Peyer's patch (tissue), 4 donors: ENCODE data around the gene PLK3. TPM values are rescaled to one million over a fixed set of nuclear protein-coding genes. Genes with fewer than 3 reads are reported as not detected.
A peak's percentile ranks its signal among the peaks of the same experiment; 100 is the strongest.

Experiments
- DNase-seq, 3 donors: peaks; one replicate each; pipeline ENCODE4 v3.0.0-alpha.2; 2017 to 2019
- H3K27ac ChIP-seq, 4 donors: fragments of 200-600 bp; sonication (generic); one replicate each; pipeline ENCODE4 v1.5.1; 2016 to 2019
- H3K27me3 ChIP-seq, 2 donors: fragments of 200-600 bp; sonication (generic); one replicate each; pipeline ENCODE4 v1.5.1; 2019
- H3K36me3 ChIP-seq, 3 donors: fragments of 200-600 bp; sonication (generic); one replicate each; pipeline ENCODE4 v1.5.1; 2016 to 2019
- H3K4me1 ChIP-seq, 4 donors: fragments of 200-600 bp; sonication (generic); one replicate each; pipeline ENCODE4 v1.5.1; 2016 to 2019
- H3K4me3 ChIP-seq, 4 donors: fragments of 200-600 bp; sonication (generic); 1 replicate in 3 of 4; 2 replicates in 1 of 4; pipeline ENCODE4 v1.5.1; 2016 to 2019; ENCODE audit warnings: mild to moderate bottlenecking in 1 of 4
- H3K9me3 ChIP-seq, 4 donors: fragments of 200-600 bp; sonication (generic); one replicate each; pipeline ENCODE4 v1.5.1; 2016 to 2019; ENCODE audit warnings: mild to moderate bottlenecking in 1 of 4
- CTCF ChIP-seq, 6 experiments: fragments of 450-650 bp in 4 of 6; fragments of 200-600 bp in 2 of 6; sonication (generic) in 1 of 6; IDR thresholded peaks; one replicate each; pipeline ENCODE4 v1.5.1; 2017 to 2019; ENCODE audit warnings: antibody characterized with exemption in 6 of 6, mild to moderate bottlenecking in 3 of 6, moderate library complexity in 1 of 6
- POLR2A ChIP-seq, 2 donors: fragments of 450-650 bp; IDR thresholded peaks; one replicate each; pipeline ENCODE4 v1.5.1; 2017; ENCODE audit warnings: antibody characterized with exemption in 2 of 2, mild to moderate bottlenecking in 2 of 2, moderate library complexity in 2 of 2
- total RNA-seq, 4 donors: library from RNA; depleted of rRNA; stranded (reverse); fragments of >200 nt; gene quantifications; one replicate each; pipeline ENCODE4 v1.1.0, GENCODE V29; 2016

PLK3 gene
- total RNA-seq, 4 donors from 2014 or later, result 7.7 to 28.1 (median 23.5) TPM

DNA sequence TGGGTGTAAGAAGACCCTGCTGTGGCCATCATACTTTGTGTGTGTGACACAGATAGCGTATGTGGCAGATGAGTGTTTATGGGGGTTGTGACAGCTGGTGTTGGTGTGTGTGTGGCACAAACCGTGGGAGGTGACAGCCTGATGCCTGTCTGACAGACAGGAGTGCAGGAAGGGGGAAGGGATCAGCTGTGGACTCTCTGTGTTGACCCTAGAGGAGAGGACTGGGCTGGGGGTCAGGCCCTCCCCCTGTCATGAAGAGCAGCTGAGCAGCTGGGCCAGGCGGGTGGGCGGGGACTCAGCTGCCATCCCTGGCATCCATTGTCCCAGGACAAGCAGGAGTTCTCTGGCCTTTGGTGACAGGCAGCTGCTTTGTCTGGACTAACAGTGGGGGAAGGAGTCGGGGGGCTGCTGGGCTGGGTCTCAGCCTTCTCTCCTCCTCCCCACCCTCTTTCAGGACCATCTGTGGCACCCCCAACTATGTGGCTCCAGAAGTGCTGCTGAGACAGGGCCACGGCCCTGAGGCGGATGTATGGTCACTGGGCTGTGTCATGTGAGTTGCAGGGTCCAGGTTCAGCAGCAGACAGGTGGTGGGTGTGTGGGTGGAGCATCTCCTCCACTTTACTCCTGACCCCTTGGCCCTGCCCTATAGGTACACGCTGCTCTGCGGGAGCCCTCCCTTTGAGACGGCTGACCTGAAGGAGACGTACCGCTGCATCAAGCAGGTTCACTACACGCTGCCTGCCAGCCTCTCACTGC is 2.3 kb downstream of the PLK3 start:
- H3K9me3 ChIP-seq, result no peaks in the 10 kb centered on the region
- no peaks in the 10 kb centered on the region for H3K27me3 ChIP-seq
- TF ChIP-seq CTCF (IDR thresholded peaks at IDR 0.05) (no peak), POLR2A (IDR thresholded peaks at IDR 0.05) (no peak)
- H3K4me3 ChIP-seq, result peak overlapping the region; percentile 66 to 89 (median 75)
- peaks cover 12 to 46% (median 22%) of the 10 kb centered on the region in 4 donors for H3K4me1 ChIP-seq
- H3K27ac ChIP-seq, result peak overlapping the region; percentile 43 to 98 (median 74)
- peaks cover 0 to 34% (median 0%) of the 10 kb centered on the region in 3 donors for H3K36me3 ChIP-seq
- DNase-seq, result peak; percentile 49 to 55 (median 53)

GRCh38 chr1:44803062-44803311 is 2.8 kb downstream of the PLK3 start:
- DNase-seq, result peak in 1 of 3 donors; percentile 41
- Histone ChIP-seq H3K9me3 (no peaks in the 10 kb centered on the region), H3K4me1 (peaks cover 13 to 51% (median 27%) of the 10 kb centered on the region in 4 donors), H3K27me3 (no peaks in the 10 kb centered on the region), H3K36me3 (peaks cover 0 to 34% (median 0%) of the 10 kb centered on the region in 3 donors), H3K27ac (peak overlapping the region in 3 of 4 donors; percentile 43 to 98 (median 92)), H3K4me3 (peak overlapping the region in 1 of 4 donors; percentile 89)
- TF ChIP-seq POLR2A (IDR thresholded peaks at IDR 0.05), result no peak
- TF ChIP-seq CTCF (IDR thresholded peaks at IDR 0.05), result no peak

DNA sequence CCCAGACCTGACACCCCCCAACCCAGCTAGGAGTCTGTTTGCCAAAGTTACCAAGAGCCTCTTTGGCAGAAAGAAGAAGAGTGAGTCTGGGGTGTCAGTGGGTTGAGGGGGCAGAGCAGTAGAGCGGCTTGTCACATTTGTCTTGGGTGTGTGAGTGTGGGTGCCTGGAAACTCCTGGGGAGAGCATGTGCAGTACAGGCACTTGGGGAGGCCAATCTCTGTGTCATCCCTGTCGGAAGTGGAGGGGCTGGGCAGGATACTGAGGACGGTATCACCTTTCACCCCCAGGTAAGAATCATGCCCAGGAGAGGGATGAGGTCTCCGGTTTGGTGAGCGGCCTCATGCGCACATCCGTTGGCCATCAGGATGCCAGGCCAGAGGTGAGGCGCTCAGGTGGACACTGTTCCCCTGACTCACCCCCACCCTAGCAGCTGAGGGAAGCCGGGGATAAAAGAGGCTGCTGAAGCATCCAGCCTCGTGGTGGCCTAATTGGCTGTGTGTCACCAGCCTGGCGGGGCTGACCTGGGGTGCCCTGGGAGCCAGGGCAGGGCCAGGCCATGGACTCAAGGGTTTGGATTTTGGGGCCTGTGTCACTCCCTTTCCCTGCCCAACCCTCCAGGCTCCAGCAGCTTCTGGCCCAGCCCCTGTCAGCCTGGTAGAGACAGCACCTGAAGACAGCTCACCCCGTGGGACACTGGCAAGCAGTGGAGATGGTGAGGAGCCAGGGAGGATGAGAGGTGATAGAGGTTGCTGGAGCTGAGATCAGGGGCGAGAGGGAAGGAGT is 3.3 kb downstream of the PLK3 start:
- no peaks in the 10 kb centered on the region for H3K9me3 ChIP-seq
- peaks cover 13 to 56% (median 32%) of the 10 kb centered on the region in 4 donors for H3K4me1 ChIP-seq
- no peaks in the 10 kb centered on the region for H3K27me3 ChIP-seq
- H3K4me3 ChIP-seq, result no peak overlapping the region
- peak overlapping the region in 2 of 4 donors; percentile 43 to 98 for H3K27ac ChIP-seq
- no peak for TF ChIP-seq POLR2A (IDR thresholded peaks at IDR 0.05)
- no peak for TF ChIP-seq CTCF (IDR thresholded peaks at IDR 0.05)
- DNase-seq, result peak in 2 of 3 donors; percentile 47 to 48
- peaks cover 0 to 34% (median 0%) of the 10 kb centered on the region in 3 donors for H3K36me3 ChIP-seq

DNA sequence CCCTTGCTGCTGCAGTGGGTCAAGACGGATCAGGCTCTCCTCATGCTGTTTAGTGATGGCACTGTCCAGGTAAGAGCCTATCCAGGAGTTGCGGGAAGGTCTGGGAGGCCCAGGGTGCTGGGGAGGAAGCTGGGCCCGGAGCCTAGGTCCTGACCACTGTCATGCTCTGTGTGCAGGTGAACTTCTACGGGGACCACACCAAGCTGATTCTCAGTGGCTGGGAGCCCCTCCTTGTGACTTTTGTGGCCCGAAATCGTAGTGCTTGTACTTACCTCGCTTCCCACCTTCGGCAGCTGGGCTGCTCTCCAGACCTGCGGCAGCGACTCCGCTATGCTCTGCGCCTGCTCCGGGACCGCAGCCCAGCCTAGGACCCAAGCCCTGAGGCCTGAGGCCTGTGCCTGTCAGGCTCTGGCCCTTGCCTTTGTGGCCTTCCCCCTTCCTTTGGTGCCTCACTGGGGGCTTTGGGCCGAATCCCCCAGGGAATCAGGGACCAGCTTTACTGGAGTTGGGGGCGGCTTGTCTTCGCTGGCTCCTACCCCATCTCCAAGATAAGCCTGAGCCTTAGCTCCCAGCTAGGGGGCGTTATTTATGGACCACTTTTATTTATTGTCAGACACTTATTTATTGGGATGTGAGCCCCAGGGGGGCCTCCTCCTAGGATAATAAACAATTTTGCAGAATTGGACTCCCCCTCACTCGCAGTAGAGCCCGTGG is 5.3 kb downstream of the PLK3 start:
- Histone ChIP-seq H3K27me3 (no peaks in the 10 kb centered on the region), H3K27ac (peak overlapping the region; percentile 21 to 98 (median 96)), H3K9me3 (no peaks in the 10 kb centered on the region), H3K4me3 (no peak overlapping the region), H3K36me3 (peaks cover 0 to 34% (median 0%) of the 10 kb centered on the region in 3 donors), H3K4me1 (peaks cover 13 to 65% (median 52%) of the 10 kb centered on the region in 4 donors)
- TF ChIP-seq CTCF (IDR thresholded peaks at IDR 0.05) (no peak), POLR2A (IDR thresholded peaks at IDR 0.05) (no peak)
- peak in 2 of 3 donors; percentile 45 to 46 for DNase-seq

GRCh38 chr1:44806025-44806703 is 6.0 kb downstream of the PLK3 start:
- peak in 2 of 3 donors; percentile 47 to 49 for DNase-seq
- Histone ChIP-seq H3K4me1 (peaks cover 13 to 69% (median 58%) of the 10 kb centered on the region in 4 donors), H3K36me3 (peaks cover 0 to 34% (median 0%) of the 10 kb centered on the region in 3 donors), H3K27ac (peak overlapping the region; percentile 94 to 98 (median 96)), H3K27me3 (no peaks in the 10 kb centered on the region), H3K9me3 (no peaks in the 10 kb centered on the region), H3K4me3 (no peak overlapping the region)
- no peak for TF ChIP-seq CTCF (IDR thresholded peaks at IDR 0.05)
- TF ChIP-seq POLR2A (IDR thresholded peaks at IDR 0.05), result no peak
